ENCODE data around the gene SPTBN1. TPM values are rescaled to one million over a fixed set of nuclear protein-coding genes. Genes with fewer than 3 reads are reported as not detected.

SPTBN1 gene
- total RNA-seq, 1 experiment from 2014 or later: 204 TPM

GRCh38 chr2:54439582-54439981 is 16.5 kb upstream of the SPTBN1 start:
- peaks cover 4% of the 10 kb centered on the region; the same call in 1 of the 2 replicates for H3K9me3 Mint-ChIP-seq
- no peaks in the 10 kb centered on the region for H3K4me1 Mint-ChIP-seq
- no peaks in the 10 kb centered on the region; the same call in 1 of the 2 replicates for H3K27me3 Mint-ChIP-seq (ENCODE audit: low read depth)
- H3K27ac Mint-ChIP-seq: no peak overlapping the region
- ATAC-seq: no peak
- no peak overlapping the region for H3K4me3 Mint-ChIP-seq
- TF ChIP-seq KAT7 (CRISPR knock-in tag; IDR thresholded peaks at IDR 0.05; ENCODE audit: borderline replicate concordance) (no peak), ZNF512 (CRISPR knock-in tag; IDR thresholded peaks at IDR 0.05; ENCODE audit: borderline replicate concordance) (no peak), NFATC4 (CRISPR knock-in tag; IDR thresholded peaks at IDR 0.05) (no peak), SMAD3 (CRISPR knock-in tag; IDR thresholded peaks at IDR 0.05; ENCODE audit: borderline replicate concordance) (no peak), ELF4 (CRISPR knock-in tag; IDR thresholded peaks at IDR 0.05; ENCODE audit: low read depth) (no peak), ZNF425 (CRISPR knock-in tag; conservative IDR thresholded peaks at IDR 0.05) (no peak), TEAD4 (CRISPR knock-in tag; IDR thresholded peaks at IDR 0.05) (no peak), ZNF219 (CRISPR knock-in tag; IDR thresholded peaks at IDR 0.05; ENCODE audit: borderline replicate concordance) (no peak)
- TF ChIP-seq, protein P1, sequence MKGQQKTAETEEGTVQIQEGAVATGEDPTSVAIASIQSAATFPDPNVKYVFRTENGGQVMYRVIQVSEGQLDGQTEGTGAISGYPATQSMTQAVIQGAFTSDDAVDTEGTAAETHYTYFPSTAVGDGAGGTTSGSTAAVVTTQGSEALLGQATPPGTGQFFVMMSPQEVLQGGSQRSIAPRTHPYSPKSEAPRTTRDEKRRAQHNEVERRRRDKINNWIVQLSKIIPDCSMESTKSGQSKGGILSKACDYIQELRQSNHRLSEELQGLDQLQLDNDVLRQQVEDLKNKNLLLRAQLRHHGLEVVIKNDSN (CRISPR knock-in tag; IDR thresholded peaks at IDR 0.05): no peak
- TF ChIP-seq, protein P2, sequence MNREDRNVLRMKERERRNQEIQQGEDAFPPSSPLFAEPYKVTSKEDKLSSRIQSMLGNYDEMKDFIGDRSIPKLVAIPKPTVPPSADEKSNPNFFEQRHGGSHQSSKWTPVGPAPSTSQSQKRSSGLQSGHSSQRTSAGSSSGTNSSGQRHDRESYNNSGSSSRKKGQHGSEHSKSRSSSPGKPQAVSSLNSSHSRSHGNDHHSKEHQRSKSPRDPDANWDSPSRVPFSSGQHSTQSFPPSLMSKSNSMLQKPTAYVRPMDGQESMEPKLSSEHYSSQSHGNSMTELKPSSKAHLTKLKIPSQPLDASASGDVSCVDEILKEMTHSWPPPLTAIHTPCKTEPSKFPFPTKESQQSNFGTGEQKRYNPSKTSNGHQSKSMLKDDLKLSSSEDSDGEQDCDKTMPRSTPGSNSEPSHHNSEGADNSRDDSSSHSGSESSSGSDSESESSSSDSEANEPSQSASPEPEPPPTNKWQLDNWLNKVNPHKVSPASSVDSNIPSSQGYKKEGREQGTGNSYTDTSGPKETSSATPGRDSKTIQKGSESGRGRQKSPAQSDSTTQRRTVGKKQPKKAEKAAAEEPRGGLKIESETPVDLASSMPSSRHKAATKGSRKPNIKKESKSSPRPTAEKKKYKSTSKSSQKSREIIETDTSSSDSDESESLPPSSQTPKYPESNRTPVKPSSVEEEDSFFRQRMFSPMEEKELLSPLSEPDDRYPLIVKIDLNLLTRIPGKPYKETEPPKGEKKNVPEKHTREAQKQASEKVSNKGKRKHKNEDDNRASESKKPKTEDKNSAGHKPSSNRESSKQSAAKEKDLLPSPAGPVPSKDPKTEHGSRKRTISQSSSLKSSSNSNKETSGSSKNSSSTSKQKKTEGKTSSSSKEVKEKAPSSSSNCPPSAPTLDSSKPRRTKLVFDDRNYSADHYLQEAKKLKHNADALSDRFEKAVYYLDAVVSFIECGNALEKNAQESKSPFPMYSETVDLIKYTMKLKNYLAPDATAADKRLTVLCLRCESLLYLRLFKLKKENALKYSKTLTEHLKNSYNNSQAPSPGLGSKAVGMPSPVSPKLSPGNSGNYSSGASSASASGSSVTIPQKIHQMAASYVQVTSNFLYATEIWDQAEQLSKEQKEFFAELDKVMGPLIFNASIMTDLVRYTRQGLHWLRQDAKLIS (CRISPR knock-in tag; IDR thresholded peaks at IDR 0.05; ENCODE audit: borderline replicate concordance): no peak
- H3K36me3 Mint-ChIP-seq: no peaks in the 10 kb centered on the region
- DNase-seq (ENCODE audit: low spot score): no peak
- CTCF ChIA-PET: no interaction called here
- POLR2A ChIA-PET: no interaction called here

- H3K4me3 Mint-ChIP-seq: no peak overlapping the region
- no peak overlapping the region for H3K27ac Mint-ChIP-seq
- H3K4me1 Mint-ChIP-seq: no peaks in the 10 kb centered on the region
- ChIA-PET POLR2A (no interaction called here), CTCF (no interaction called here)
- H3K36me3 Mint-ChIP-seq: no peaks in the 10 kb centered on the region
- DNase-seq (ENCODE audit: low spot score): no peak
- H3K9me3 Mint-ChIP-seq: peaks cover 4% of the 10 kb centered on the region; the same call in 1 of the 2 replicates
- no peak for ATAC-seq
- TF ChIP-seq ZNF671 (CRISPR knock-in tag; IDR thresholded peaks at IDR 0.05) (no peak), ZNF263 (CRISPR knock-in tag; IDR thresholded peaks at IDR 0.05; ENCODE audit: low read depth) (no peak), TCF7 (CRISPR knock-in tag; IDR thresholded peaks at IDR 0.05; ENCODE audit: low read depth) (no peak), KAT7 (CRISPR knock-in tag; IDR thresholded peaks at IDR 0.05; ENCODE audit: borderline replicate concordance) (no peak), JAZF1 (CRISPR knock-in tag; IDR thresholded peaks at IDR 0.05) (no peak), SP1 (CRISPR knock-in tag; conservative IDR thresholded peaks at IDR 0.05) (no peak), NFYB (CRISPR knock-in tag; conservative IDR thresholded peaks at IDR 0.05; ENCODE audit: low read depth) (no peak), ESRRA (CRISPR knock-in tag; IDR thresholded peaks at IDR 0.05; ENCODE audit: borderline replicate concordance) (no peak), MYBL2 (CRISPR knock-in tag; IDR thresholded peaks at IDR 0.05) (no peak), ETV6 (CRISPR knock-in tag; IDR thresholded peaks at IDR 0.05) (no peak), ZBTB21 (CRISPR knock-in tag; IDR thresholded peaks at IDR 0.05; ENCODE audit: borderline replicate concordance) (no peak), MAX (CRISPR knock-in tag; IDR thresholded peaks at IDR 0.05) (no peak)
- TF ChIP-seq, protein P3, sequence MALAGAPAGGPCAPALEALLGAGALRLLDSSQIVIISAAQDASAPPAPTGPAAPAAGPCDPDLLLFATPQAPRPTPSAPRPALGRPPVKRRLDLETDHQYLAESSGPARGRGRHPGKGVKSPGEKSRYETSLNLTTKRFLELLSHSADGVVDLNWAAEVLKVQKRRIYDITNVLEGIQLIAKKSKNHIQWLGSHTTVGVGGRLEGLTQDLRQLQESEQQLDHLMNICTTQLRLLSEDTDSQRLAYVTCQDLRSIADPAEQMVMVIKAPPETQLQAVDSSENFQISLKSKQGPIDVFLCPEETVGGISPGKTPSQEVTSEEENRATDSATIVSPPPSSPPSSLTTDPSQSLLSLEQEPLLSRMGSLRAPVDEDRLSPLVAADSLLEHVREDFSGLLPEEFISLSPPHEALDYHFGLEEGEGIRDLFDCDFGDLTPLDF (CRISPR knock-in tag; IDR thresholded peaks at IDR 0.05): no peak
- TF ChIP-seq, protein P4, sequence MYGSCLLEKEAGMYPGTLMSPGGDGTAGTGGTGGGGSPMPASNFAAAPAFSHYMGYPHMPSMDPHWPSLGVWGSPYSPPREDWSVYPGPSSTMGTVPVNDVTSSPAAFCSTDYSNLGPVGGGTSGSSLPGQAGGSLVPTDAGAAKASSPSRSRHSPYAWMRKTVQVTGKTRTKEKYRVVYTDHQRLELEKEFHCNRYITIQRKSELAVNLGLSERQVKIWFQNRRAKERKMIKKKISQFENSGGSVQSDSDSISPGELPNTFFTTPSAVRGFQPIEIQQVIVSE (CRISPR knock-in tag; IDR thresholded peaks at IDR 0.05; ENCODE audit: borderline replicate concordance): no peak
- H3K27me3 Mint-ChIP-seq (ENCODE audit: low read depth): no peaks in the 10 kb centered on the region; the same call in 1 of the 2 replicates
Observed at GRCh38 chr2:54440050-54440449, 16.1 kb upstream of the SPTBN1 start.

All from WTC11 (cell line).